H1 (cell line): Measurements from ENCODE around the gene NCF4. TPM values are rescaled to one million over a fixed set of nuclear protein-coding genes. Genes with fewer than 3 reads are reported as not detected.

Experiments used
- CTCF ChIA-PET: fragments of 300-600 bp; sonication (Branson Sonifier 250); formaldehyde crosslinking; loops from one replicate; lab custom pipeline; 2021; ENCODE audit not compliant: partially characterized antibody; lab: Charles Lee
- POLR2A ChIA-PET: fragments of 300-600 bp; sonication (Branson Sonifier 250); formaldehyde crosslinking; loops from one replicate; lab custom pipeline; 2021; ENCODE audit warnings: inconsistent platforms; ENCODE audit not compliant: partially characterized antibody; lab: Charles Lee
- DNase-seq, 2 experiments: peaks; one replicate each; pipeline versions ENCODE4 v3.0.0 to v3.0.0-alpha.2; 2010 to 2022; ENCODE audit warnings: low spot score in 2 of 2, low read depth in 1 of 2, mixed read lengths in 1 of 2
- FAIRE-seq: peaks from 2 replicates; lab custom pipeline; 2011; peaks lifted over from hg19 to GRCh38; lab: Jason Lieb, UNC
- H2AFZ ChIP-seq: 2 replicates; pipeline ENCODE4 v1.8.1; 2012; ENCODE audit warnings: low read length, inconsistent platforms
- H2AK5ac ChIP-seq: 2 replicates; pipeline ENCODE4 v1.6.1; 2013; ENCODE audit warnings: low read depth, low read length
- H2BK120ac ChIP-seq: replicated peaks from 2 replicates; pipeline ENCODE3; 2013; ENCODE audit warnings: low read depth, low read length, inconsistent platforms
- H2BK12ac ChIP-seq: 2 replicates; pipeline ENCODE4 v1.6.1; 2013; ENCODE audit warnings: low read depth, low read length
- H2BK15ac ChIP-seq: 2 replicates; pipeline ENCODE4 v1.6.1; 2013; ENCODE audit warnings: low read length
- H2BK20ac ChIP-seq: 2 replicates; pipeline ENCODE4 v1.6.1; 2013; ENCODE audit warnings: low read length
- H2BK5ac ChIP-seq: 2 replicates; pipeline ENCODE4 v1.6.1; 2013; ENCODE audit warnings: low read depth, low read length
- H3K14ac ChIP-seq: 2 replicates; pipeline ENCODE4 v1.6.1; 2013; ENCODE audit warnings: inconsistent platforms; ENCODE audit not compliant: insufficient read length
- H3K18ac ChIP-seq: 2 replicates; pipeline ENCODE4 v1.6.1; 2013; ENCODE audit warnings: low read length; ENCODE audit errors: extremely low read depth
- H3K23ac ChIP-seq: 2 replicates; pipeline ENCODE4 v1.6.1; 2013; ENCODE audit warnings: inconsistent platforms; ENCODE audit not compliant: insufficient read length
- H3K23me2 ChIP-seq: 2 replicates; pipeline ENCODE4 v1.6.1; 2013; ENCODE audit warnings: low read depth, low read length
- H3K27ac ChIP-seq: 2 replicates; pipeline ENCODE4 v1.6.1; 2011; ENCODE audit warnings: low read depth, low read length, inconsistent platforms
- H3K27me3 ChIP-seq, 4 experiments: replicated peaks in 1 of 4; 1 replicate in 1 of 4; 2 replicates in 3 of 4; pipeline versions ENCODE4 v1.6.1 to v1.8.1; 2011 to 2013; ENCODE audit warnings: low read length in 3 of 4, mild to moderate bottlenecking in 3 of 4, inconsistent platforms in 2 of 4, mixed read lengths in 2 of 4, moderate library complexity in 1 of 4; ENCODE audit not compliant: control insufficient read depth in 3 of 4, insufficient read depth in 3 of 4; ENCODE audit errors: extremely low read depth in 1 of 4
- H3K36me3 ChIP-seq, 4 experiments: 2 replicates each; pipeline versions ENCODE4 v1.6.1 to v1.8.1; 2011 to 2013; ENCODE audit warnings: mild to moderate bottlenecking in 4 of 4, low read length in 3 of 4, moderate library complexity in 2 of 4, control low read depth in 1 of 4, inconsistent platforms in 1 of 4; ENCODE audit not compliant: insufficient read depth in 4 of 4, control insufficient read depth in 2 of 4
- H3K4ac ChIP-seq: replicated peaks from 2 replicates; pipeline ENCODE3; 2013; ENCODE audit warnings: low read length, low read depth, mixed read lengths, inconsistent platforms; ENCODE audit not compliant: insufficient read length
- H3K4me1 ChIP-seq, 4 experiments: replicated peaks in 1 of 4; 1 replicate in 1 of 4; 2 replicates in 3 of 4; pipeline versions ENCODE4 v1.6.1 to v1.8.1; 2011 to 2013; ENCODE audit warnings: low read length in 3 of 4, inconsistent platforms in 2 of 4, mixed read lengths in 1 of 4; ENCODE audit not compliant: insufficient read depth in 4 of 4, control insufficient read depth in 3 of 4
- H3K4me2 ChIP-seq, 2 experiments: 2 replicates each; pipeline versions ENCODE4 v1.6.1 to v1.8.1; 2011 to 2013; ENCODE audit warnings: low read depth in 2 of 2, low read length in 2 of 2, control low read depth in 1 of 2, inconsistent platforms in 1 of 2, mild to moderate bottlenecking in 1 of 2; ENCODE audit not compliant: insufficient read depth in 1 of 2
- H3K4me3 ChIP-seq, 4 experiments: fragments of 200-600, 300-600 bp in 1 of 4; sonication (generic), shearing (Covaris generic), sonication (Bioruptor Twin) in 1 of 4; 2 replicates each; pipeline versions ENCODE4 v1.5.1 to v1.8.1; 2011 to 2016; ENCODE audit warnings: low read length in 4 of 4, low read depth in 3 of 4, control low read depth in 2 of 4, inconsistent platforms in 2 of 4, mild to moderate bottlenecking in 2 of 4, mixed read lengths in 1 of 4, moderate library complexity in 1 of 4; ENCODE audit not compliant: insufficient read depth in 2 of 4; ENCODE audit errors: extremely low read depth in 1 of 4
- H3K56ac ChIP-seq: replicated peaks from 2 replicates; pipeline ENCODE3; 2013; ENCODE audit warnings: low read depth, mild to moderate bottlenecking, mixed read lengths, low read length, inconsistent platforms; ENCODE audit not compliant: insufficient read length
- H3K79me1 ChIP-seq: 2 replicates; pipeline ENCODE4 v1.6.1; 2013; ENCODE audit warnings: low read depth, low read length, control low read depth
- H3K79me2 ChIP-seq, 2 experiments: 2 replicates each; pipeline versions ENCODE4 v1.6.1 to v1.8.1; 2012 to 2013; ENCODE audit warnings: low read length in 2 of 2, mild to moderate bottlenecking in 2 of 2, inconsistent platforms in 1 of 2; ENCODE audit not compliant: insufficient read depth in 2 of 2, control insufficient read depth in 1 of 2
- H3K9ac ChIP-seq, 4 experiments: replicated peaks in 1 of 4; 1 replicate in 1 of 4; 2 replicates in 3 of 4; pipeline versions ENCODE4 v1.6.1 to v1.8.1; 2011 to 2013; ENCODE audit warnings: low read depth in 3 of 4, low read length in 3 of 4, control low read depth in 2 of 4, mild to moderate bottlenecking in 2 of 4, moderate library complexity in 2 of 4, inconsistent platforms in 1 of 4; ENCODE audit errors: extremely low read depth in 1 of 4
- H3K9me3 ChIP-seq, 2 experiments: 2 replicates each; pipeline versions ENCODE4 v1.6.1 to v1.8.1; 2012 to 2013; ENCODE audit warnings: mild to moderate bottlenecking in 2 of 2, moderate library complexity in 2 of 2, control low read depth in 1 of 2, inconsistent platforms in 1 of 2, low read depth in 1 of 2, low read length in 1 of 2, mixed read lengths in 1 of 2; ENCODE audit not compliant: insufficient read depth in 2 of 2
- H4K20me1 ChIP-seq, 2 experiments: replicated peaks in 1 of 2; 2 replicates each; pipeline versions ENCODE3 to v1.8.1; 2011 to 2013; ENCODE audit warnings: inconsistent platforms in 2 of 2, low read length in 2 of 2, mild to moderate bottlenecking in 1 of 2; ENCODE audit not compliant: insufficient read depth in 2 of 2, control insufficient read depth in 1 of 2
- H4K5ac ChIP-seq: 2 replicates; pipeline ENCODE4 v1.6.1; 2013; ENCODE audit warnings: low read length, low read depth, mixed read lengths, inconsistent platforms; ENCODE audit not compliant: insufficient read length
- H4K8ac ChIP-seq: 2 replicates; pipeline ENCODE4 v1.8.0; 2013; ENCODE audit warnings: mild to moderate bottlenecking, moderate library complexity, low read length, inconsistent platforms; ENCODE audit not compliant: insufficient read depth; ENCODE audit errors: extremely low read depth
- H4K91ac ChIP-seq: replicated peaks from 2 replicates; pipeline ENCODE3; 2013; ENCODE audit warnings: low read length, mixed read lengths, inconsistent platforms; ENCODE audit not compliant: insufficient read length
- BCL11A ChIP-seq, 2 experiments: IDR thresholded peaks; one replicate each; pipeline ENCODE4 v1.6.1; 2011; ENCODE audit warnings: low read depth in 2 of 2, low read length in 2 of 2, mild to moderate bottlenecking in 2 of 2
- CHD2 ChIP-seq: IDR thresholded peaks from 2 replicates; pipeline ENCODE4 v1.6.1; 2012; ENCODE audit warnings: low read length, improper control_type of control experiment
- CTBP2 ChIP-seq: IDR thresholded peaks from 2 replicates; pipeline ENCODE4 v1.7.0; 2011; ENCODE audit warnings: borderline replicate concordance, mild to moderate bottlenecking, moderate library complexity, mixed read lengths, low read length; ENCODE audit not compliant: insufficient read depth, insufficient read length
- KDM5A ChIP-seq: fragments of 200-600 bp; IDR thresholded peaks from 2 replicates; pipeline ENCODE4 v1.7.1; 2012; ENCODE audit warnings: mild to moderate bottlenecking, low read length, inconsistent platforms, mixed read lengths
- PHF8 ChIP-seq: fragments of 200-600 bp; sonication (generic); conservative IDR thresholded peaks from 2 replicates; pipeline ENCODE4 v1.7.1; 2012; ENCODE audit warnings: low read depth, mild to moderate bottlenecking, inconsistent platforms, low read length, moderate library complexity
- POLR2AphosphoS5 ChIP-seq: IDR thresholded peaks from 2 replicates; pipeline ENCODE4 v1.6.1; 2011; ENCODE audit warnings: low read depth, low read length
- RAD21 ChIP-seq, 2 experiments: IDR thresholded peaks in 1 of 2; conservative IDR thresholded peaks in 1 of 2; 2 replicates each; pipeline ENCODE4 v1.6.1; 2011; ENCODE audit warnings: low read depth in 2 of 2, low read length in 2 of 2, improper control_type of control experiment in 1 of 2, inconsistent platforms in 1 of 2, mild to moderate bottlenecking in 1 of 2, moderate library complexity in 1 of 2
- RNF2 ChIP-seq: fragments of 200-900, 300-1000 bp; sonication (generic); IDR thresholded peaks from 2 replicates; pipeline ENCODE4 v1.7.1; 2016; ENCODE audit warnings: borderline replicate concordance, low read depth, mild to moderate bottlenecking, antibody characterized with exemption, low read length; ENCODE audit not compliant: poor library complexity, severe bottlenecking; ENCODE audit errors: missing control alignments
- SUZ12 ChIP-seq: fragments of 200-600 bp; sonication (generic); IDR thresholded peaks from 2 replicates; pipeline ENCODE4 v1.6.1; 2012; ENCODE audit warnings: mild to moderate bottlenecking, inconsistent platforms, low read length, moderate library complexity, mixed read lengths
- TBP ChIP-seq: IDR thresholded peaks from 2 replicates; pipeline ENCODE4 v1.6.1; 2011; ENCODE audit warnings: low read depth, low read length, improper control_type of control experiment
- TCF12 ChIP-seq: IDR thresholded peaks from 2 replicates; pipeline ENCODE4 v1.6.1; 2011; ENCODE audit warnings: low read depth, mild to moderate bottlenecking, low read length
- ZNF274 ChIP-seq: IDR thresholded peaks from 2 replicates; pipeline ENCODE4 v1.7.0; 2012; ENCODE audit warnings: low read length, borderline replicate concordance; ENCODE audit errors: extremely low read depth
- WGBS, 2 experiments: shearing (Covaris generic) in 1 of 2; methylation state at CpG; one replicate each; pipeline versions ENCODE4 v1.1.6 to v1.1.7; 2013 to 2015; ENCODE audit warnings: low lambda C conversion rate in 2 of 2, mixed read lengths in 2 of 2, inconsistent platforms in 1 of 2, low coverage in 1 of 2, missing lambda C conversion rate in 1 of 2; ENCODE audit not compliant: insufficient replicate concordance in 2 of 2, insufficient coverage in 1 of 2, insufficient read length in 1 of 2; ENCODE audit errors: extremely low coverage in 1 of 2, missing lambda C conversion rate in 1 of 2; 5-methylcytosine and 5-hydroxymethylcytosine counted together
- polyA plus RNA-seq, 7 experiments: library from polyadenylated mRNA; depleted of rRNA in 3 of 7; stranded (reverse) in 5 of 7; unstranded in 2 of 7; fragments of >200 nt in 5 of 7; fragments of 200-250 nt in 2 of 7; gene quantifications; 1 replicate in 5 of 7; 2 replicates in 1 of 7; 4 replicates in 1 of 7; pipeline versions ENCODE4 v1.2.1 to v1.2.3, GENCODE V29; 2011 to 2013; ENCODE audit warnings: missing spikeins in 2 of 7, mixed read lengths in 2 of 7
- total RNA-seq: library from RNA; stranded (reverse); fragmentation: NEBNext Ultra II Directional; extraction: Animal tissue kit (Norgen Biotek cat#: 25700); gene quantifications from 2 replicates; pipeline ENCODE4 v1.2.1, GENCODE V29; 2021
- TF ChIP-seq, protein P1 (sequence below): IDR thresholded peaks from 2 replicates; pipeline ENCODE4 v1.6.1; 2011; ENCODE audit warnings: low read depth, mild to moderate bottlenecking, low read length; ENCODE audit not compliant: insufficient read depth

NCF4 gene
- total and polyA plus RNA-seq, 2 of the 8 experiments (the other 6 are each of a cell fraction or from before 2014, with no cell fraction given), result 0.20 TPM; not detected in 1

DNA sequence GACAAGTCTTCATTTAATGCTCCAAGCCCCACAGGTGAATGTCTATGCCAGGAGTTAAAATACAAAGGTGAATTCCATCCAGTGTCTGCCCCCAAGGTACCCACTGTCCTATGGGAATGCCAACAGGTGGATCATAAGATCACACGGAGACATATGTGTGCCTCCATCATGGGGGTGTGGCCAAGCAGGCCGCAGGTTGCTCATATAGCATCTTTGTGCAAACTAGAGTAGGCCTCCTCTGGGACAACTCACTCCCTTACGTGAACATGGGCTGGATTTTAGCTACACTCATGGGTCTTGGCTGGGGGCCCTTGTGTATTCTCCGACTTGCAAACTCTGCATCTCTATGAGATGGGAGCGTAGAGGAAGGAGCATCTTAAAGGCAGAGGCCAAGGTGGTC, 6.9 kb downstream of the NCF4 start:
- H3K79me1 ChIP-seq, result no peaks in the 10 kb centered on the region
- no peak overlapping the region for H3K14ac ChIP-seq
- no peak overlapping the region for H3K18ac ChIP-seq
- no peak overlapping the region for H2BK5ac ChIP-seq
- H3K27me3 ChIP-seq, result no peaks in the 10 kb centered on the region
- no peaks in the 10 kb centered on the region for H3K9me3 ChIP-seq
- CTCF ChIA-PET, result interaction anchor here (0.6 to 7.7 kb wide), 6 partner anchors 9 to 163 kb away, joined by 3 to 89 read pairs (median 6); partner anchors contain the start of gene NCF4
- FAIRE-seq, result no peak
- no peak overlapping the region for H2BK120ac ChIP-seq
- no peak overlapping the region for H3K23ac ChIP-seq
- H2BK15ac ChIP-seq, result no peak overlapping the region
- H4K8ac ChIP-seq, result no peak overlapping the region
- WGBS, 2 experiments, result 94% methylated on average over 5 of the region's 5 CpGs; no CpG with 5 or more reads in 1 of the 2 experiments
- H4K20me1 ChIP-seq, result no peaks in the 10 kb centered on the region
- H3K4me2 ChIP-seq, result no peak overlapping the region
- H3K79me2 ChIP-seq, result no peaks in the 10 kb centered on the region
- no peak overlapping the region for H3K9ac ChIP-seq
- no peak overlapping the region for H3K27ac ChIP-seq
- no peak overlapping the region for H4K5ac ChIP-seq
- no peak overlapping the region for H3K4me3 ChIP-seq
- no peak overlapping the region for H2BK20ac ChIP-seq
- no peaks in the 10 kb centered on the region for H3K36me3 ChIP-seq
- no peak overlapping the region for H2AK5ac ChIP-seq
- H3K23me2 ChIP-seq, result peaks cover 4% of the 10 kb centered on the region; the same call in 1 of the 2 replicates
- H4K91ac ChIP-seq, result no peak overlapping the region
- DNase-seq, result no peak
- H2AFZ ChIP-seq, result no peak overlapping the region
- POLR2A ChIA-PET, result interaction anchor here (0.5 kb wide), 1 partner anchor 182 kb away, joined by 3 read pairs; no protein-coding TSS in a partner anchor
- no peak overlapping the region for H2BK12ac ChIP-seq
- no peak overlapping the region for H3K56ac ChIP-seq
- no peak overlapping the region for H3K4ac ChIP-seq
- peaks cover 0 to 3% (median 0%) of the 10 kb centered on the region in 4 experiments; a peak in 2 of 7 replicates for H3K4me1 ChIP-seq
- TF ChIP-seq CHD2 (no peak), POLR2AphosphoS5 (no peak), BCL11A (IDR thresholded peaks at IDR 0.05; ENCODE audit: low read depth in 2 of 2, low read length in 2 of 2) (no peak), CTBP2 (no peak), SUZ12 (no peak), RAD21 (IDR thresholded peaks at IDR 0.05 in 1 of 2, conservative IDR thresholded peaks at IDR 0.05 in 1 of 2; ENCODE audit: low read depth in 2 of 2, low read length in 2 of 2) (no peak), TCF12 (no peak), ZNF274 (no peak), TBP (no peak), PHF8 (no peak), RNF2 (no peak), KDM5A (no peak)
- TF ChIP-seq, protein P1, sequence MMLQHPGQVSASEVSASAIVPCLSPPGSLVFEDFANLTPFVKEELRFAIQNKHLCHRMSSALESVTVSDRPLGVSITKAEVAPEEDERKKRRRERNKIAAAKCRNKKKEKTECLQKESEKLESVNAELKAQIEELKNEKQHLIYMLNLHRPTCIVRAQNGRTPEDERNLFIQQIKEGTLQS, result no peak
